HEK293 (cell line): ENCODE results near the gene FEZ2.

Experiments
- CTCF ChIA-PET: fragments of 350-600 bp; formaldehyde crosslinking; extraction: SDS; loops from one replicate; lab custom pipeline; 2021; ENCODE audit warnings: antibody characterized with exemption; lab: Yijun Ruan, JAX
- POLR2A ChIA-PET: fragments of 300-600 bp; formaldehyde crosslinking; extraction: SDS; loops from one replicate; lab custom pipeline; 2020; ENCODE audit warnings: antibody characterized with exemption, inconsistent platforms; lab: Yijun Ruan, JAX
- H3K27ac ChIP-seq: fragments of 200-500 bp; sonication (Bioruptor generic); 2 replicates; pipeline ENCODE4 v1.5.1; 2014; ENCODE audit warnings: low read depth, low read length, control low read depth, inconsistent platforms; ENCODE audit errors: extremely low read depth
- H3K36me3 ChIP-seq, 2 experiments: fragments of 200-500 bp in 1 of 2; sonication (Bioruptor generic) in 1 of 2; 1 replicate in 1 of 2; 2 replicates in 1 of 2; pipeline ENCODE4 v1.5.1; 2014 to 2017; ENCODE audit warnings: inconsistent platforms in 2 of 2, low read length in 2 of 2; ENCODE audit not compliant: control insufficient read depth in 2 of 2, insufficient read depth in 1 of 2
- H3K4me1 ChIP-seq: fragments of 200-500 bp; sonication (Bioruptor generic); 2 replicates; pipeline ENCODE4 v1.5.1; 2014; ENCODE audit warnings: mild to moderate bottlenecking, low read length, inconsistent platforms; ENCODE audit not compliant: control insufficient read depth, insufficient read depth
- H3K4me3 ChIP-seq: 2 replicates; pipeline ENCODE4 v1.5.1; 2011; ENCODE audit warnings: low read depth, mild to moderate bottlenecking, control low read depth, low read length, moderate library complexity
- H3K9me3 ChIP-seq: fragments of 200-500 bp; sonication (Bioruptor generic); 2 replicates; pipeline ENCODE4 v1.5.1; 2014; ENCODE audit warnings: low read depth, low read length, inconsistent platforms; ENCODE audit not compliant: control insufficient read depth, insufficient read depth
- ELK4 ChIP-seq: IDR thresholded peaks from 2 replicates; pipeline ENCODE4 v1.6.1; 2011; ENCODE audit warnings: mild to moderate bottlenecking, low read depth, low read length, borderline replicate concordance
- HOXA7 ChIP-seq: sonication (generic); formaldehyde crosslinking; IDR thresholded peaks from 2 replicates; pipeline ENCODE4 v1.8.1; 2022; ENCODE audit warnings: missing genetic modification reagents, borderline replicate concordance
- KLF8 ChIP-seq: fragments of 450-650 bp; formaldehyde crosslinking; IDR thresholded peaks from 2 replicates; pipeline ENCODE4 v1.5.1; 2016; ENCODE audit warnings: missing biosample characterization, missing genetic modification characterization
- SALL2 ChIP-seq: fragments of 450-650 bp; formaldehyde crosslinking; IDR thresholded peaks from 2 replicates; pipeline ENCODE4 v1.5.0; 2017; ENCODE audit warnings: missing biosample characterization, mild to moderate bottlenecking, missing genetic modification characterization, borderline replicate concordance
- SCRT2 ChIP-seq: fragments of 450-650 bp; formaldehyde crosslinking; IDR thresholded peaks from 2 replicates; pipeline ENCODE4 v1.5.1; 2016; ENCODE audit warnings: missing biosample characterization, missing genetic modification characterization
- WT1 ChIP-seq: fragments of 450-650 bp; formaldehyde crosslinking; IDR thresholded peaks from 2 replicates; pipeline ENCODE4 v1.5.1; 2016; ENCODE audit warnings: missing biosample characterization, missing genetic modification characterization
- ZBTB1 ChIP-seq: fragments of 450-650 bp; formaldehyde crosslinking; IDR thresholded peaks from 2 replicates; pipeline ENCODE4 v1.5.1; 2016; ENCODE audit warnings: missing biosample characterization, missing genetic modification characterization
- ZBTB49 ChIP-seq: fragments of 450-650 bp; formaldehyde crosslinking; IDR thresholded peaks from 2 replicates; pipeline ENCODE4 v1.5.1; 2016; ENCODE audit warnings: missing biosample characterization, missing genetic modification characterization, low read depth
- ZNF16 ChIP-seq: fragments of 450-650 bp; formaldehyde crosslinking; IDR thresholded peaks from 2 replicates; pipeline ENCODE4 v1.5.1; 2016; ENCODE audit warnings: low read depth, missing biosample characterization, missing genetic modification characterization
- ZNF223 ChIP-seq: fragments of 450-650 bp; formaldehyde crosslinking; IDR thresholded peaks from 2 replicates; pipeline ENCODE4 v1.5.1; 2016; ENCODE audit warnings: missing biosample characterization, missing genetic modification characterization
- ZNF26 ChIP-seq: fragments of 450-650 bp; formaldehyde crosslinking; IDR thresholded peaks from 2 replicates; pipeline ENCODE4 v1.5.1; 2016; ENCODE audit warnings: missing biosample characterization, missing genetic modification characterization
- ZNF280C ChIP-seq: fragments of 450-650 bp; formaldehyde crosslinking; IDR thresholded peaks from 2 replicates; pipeline ENCODE4 v1.5.1; 2016; ENCODE audit warnings: missing biosample characterization, missing genetic modification characterization
- ZNF366 ChIP-seq: fragments of 450-650 bp; formaldehyde crosslinking; conservative IDR thresholded peaks from 2 replicates; pipeline ENCODE4 v1.5.1; 2016; ENCODE audit warnings: missing biosample characterization, missing genetic modification characterization
- ZNF37A ChIP-seq: fragments of 450-650 bp; IDR thresholded peaks from 2 replicates; pipeline ENCODE4 v1.5.1; 2018; ENCODE audit warnings: missing biosample characterization, missing genetic modification characterization
- ZNF585B ChIP-seq: fragments of 450-650 bp; formaldehyde crosslinking; IDR thresholded peaks from 2 replicates; pipeline ENCODE4 v1.5.1; 2016; ENCODE audit warnings: missing biosample characterization, missing genetic modification characterization
- ZNF670 ChIP-seq: fragments of 450-650 bp; formaldehyde crosslinking; IDR thresholded peaks from 2 replicates; pipeline ENCODE4 v1.5.1; 2016; ENCODE audit warnings: missing biosample characterization, missing genetic modification characterization, low read depth
- ZNF677 ChIP-seq: fragments of 450-650 bp; IDR thresholded peaks from 2 replicates; pipeline ENCODE4 v1.5.0; 2018; ENCODE audit warnings: missing biosample characterization, mild to moderate bottlenecking, missing genetic modification characterization, moderate library complexity
- ZNF704 ChIP-seq: fragments of 450-650 bp; formaldehyde crosslinking; IDR thresholded peaks from 2 replicates; pipeline ENCODE4 v1.5.1; 2016; ENCODE audit warnings: missing biosample characterization, missing genetic modification characterization
- ZNF791 ChIP-seq: fragments of 450-650 bp; formaldehyde crosslinking; IDR thresholded peaks from 2 replicates; pipeline ENCODE4 v1.5.1; 2016; ENCODE audit warnings: missing biosample characterization, missing genetic modification characterization

FEZ2 gene

GRCh38 chr2:36541891-36542595 is 55.9 kb downstream of the FEZ2 start:
- Histone ChIP-seq H3K4me1 (no peaks in the 10 kb centered on the region), H3K36me3 (peaks cover 0 to 62% of the 10 kb centered on the region in 2 experiments; a peak in 2 of 3 replicates), H3K27ac (no peak overlapping the region), H3K4me3 (no peak overlapping the region), H3K9me3 (no peaks in the 10 kb centered on the region)
- POLR2A ChIA-PET = no interaction called here
- CTCF ChIA-PET = interaction anchor here (0.6 kb wide), 1 partner anchor 7 kb away, joined by 4 read pairs; no protein-coding TSS in a partner anchor
- TF ChIP-seq HOXA7 (CRISPR knock-in tag) (no peak), SALL2 (no peak), ZNF26 (tag by site-specific recombination) (no peak), ZBTB1 (tag by site-specific recombination) (no peak), ZNF704 (tag by site-specific recombination) (no peak), WT1 (no peak), ELK4 (no peak), ZBTB49 (tag by site-specific recombination) (no peak), ZNF223 (tag by site-specific recombination) (no peak), ZNF366 (no peak), ZNF677 (tag by site-specific recombination) (no peak), KLF8 (tag by site-specific recombination) (no peak), ZNF585B (tag by site-specific recombination) (no peak), ZNF791 (tag by site-specific recombination) (no peak), SCRT2 (tag by site-specific recombination) (no peak), ZNF670 (tag by site-specific recombination) (no peak), ZNF280C (tag by site-specific recombination) (no peak), ZNF37A (no peak), ZNF16 (tag by site-specific recombination) (no peak)
